ENCODE data around the gene HAUS8.

DNA sequence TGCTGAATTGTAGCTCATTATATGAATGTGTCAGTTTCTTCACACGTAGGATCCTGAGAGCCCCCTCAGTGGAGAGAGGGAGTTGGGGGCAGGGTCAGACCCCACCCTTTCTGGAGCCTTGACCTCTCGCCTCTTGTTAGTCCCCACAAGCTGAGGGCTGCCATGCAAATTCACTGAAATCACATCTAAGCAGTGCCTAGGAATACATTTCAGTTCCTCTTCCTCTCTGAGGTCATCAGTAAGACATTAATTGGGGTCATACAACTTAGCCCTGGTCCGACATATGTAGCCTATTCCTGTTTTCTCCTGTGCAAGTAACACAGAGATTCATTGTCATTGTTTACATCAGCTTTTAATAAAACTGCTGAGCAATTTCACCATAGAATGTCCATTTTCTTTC, 30.3 kb upstream of the HAUS8 start:
- TF ChIP-seq, protein P1, sequence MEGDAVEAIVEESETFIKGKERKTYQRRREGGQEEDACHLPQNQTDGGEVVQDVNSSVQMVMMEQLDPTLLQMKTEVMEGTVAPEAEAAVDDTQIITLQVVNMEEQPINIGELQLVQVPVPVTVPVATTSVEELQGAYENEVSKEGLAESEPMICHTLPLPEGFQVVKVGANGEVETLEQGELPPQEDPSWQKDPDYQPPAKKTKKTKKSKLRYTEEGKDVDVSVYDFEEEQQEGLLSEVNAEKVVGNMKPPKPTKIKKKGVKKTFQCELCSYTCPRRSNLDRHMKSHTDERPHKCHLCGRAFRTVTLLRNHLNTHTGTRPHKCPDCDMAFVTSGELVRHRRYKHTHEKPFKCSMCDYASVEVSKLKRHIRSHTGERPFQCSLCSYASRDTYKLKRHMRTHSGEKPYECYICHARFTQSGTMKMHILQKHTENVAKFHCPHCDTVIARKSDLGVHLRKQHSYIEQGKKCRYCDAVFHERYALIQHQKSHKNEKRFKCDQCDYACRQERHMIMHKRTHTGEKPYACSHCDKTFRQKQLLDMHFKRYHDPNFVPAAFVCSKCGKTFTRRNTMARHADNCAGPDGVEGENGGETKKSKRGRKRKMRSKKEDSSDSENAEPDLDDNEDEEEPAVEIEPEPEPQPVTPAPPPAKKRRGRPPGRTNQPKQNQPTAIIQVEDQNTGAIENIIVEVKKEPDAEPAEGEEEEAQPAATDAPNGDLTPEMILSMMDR (IDR thresholded peaks at IDR 0.05): no peak
- no peak for TF ChIP-seq POLR2A (IDR thresholded peaks at IDR 0.05)
